Tibial nerve (tissue), 3 donors: Measurements from ENCODE around the gene PLB1.

ENCODE experiments used
- POLR2A ChIP-seq, 2 donors: fragments of 450-650 bp; IDR thresholded peaks; one replicate each; pipeline ENCODE4 v1.6.1; 2017; ENCODE audit warnings: antibody characterized with exemption in 2 of 2, mild to moderate bottlenecking in 2 of 2, moderate library complexity in 2 of 2
- TF ChIP-seq, protein P1 (sequence below), 5 experiments: fragments of 200-600 bp in 3 of 5; fragments of 450-650 bp in 2 of 5; sonication (generic) in 3 of 5; IDR thresholded peaks; one replicate each; pipeline ENCODE4 v1.5.1; 2016 to 2019; ENCODE audit warnings: antibody characterized with exemption in 5 of 5, mild to moderate bottlenecking in 3 of 5, moderate library complexity in 2 of 5

DNA sequence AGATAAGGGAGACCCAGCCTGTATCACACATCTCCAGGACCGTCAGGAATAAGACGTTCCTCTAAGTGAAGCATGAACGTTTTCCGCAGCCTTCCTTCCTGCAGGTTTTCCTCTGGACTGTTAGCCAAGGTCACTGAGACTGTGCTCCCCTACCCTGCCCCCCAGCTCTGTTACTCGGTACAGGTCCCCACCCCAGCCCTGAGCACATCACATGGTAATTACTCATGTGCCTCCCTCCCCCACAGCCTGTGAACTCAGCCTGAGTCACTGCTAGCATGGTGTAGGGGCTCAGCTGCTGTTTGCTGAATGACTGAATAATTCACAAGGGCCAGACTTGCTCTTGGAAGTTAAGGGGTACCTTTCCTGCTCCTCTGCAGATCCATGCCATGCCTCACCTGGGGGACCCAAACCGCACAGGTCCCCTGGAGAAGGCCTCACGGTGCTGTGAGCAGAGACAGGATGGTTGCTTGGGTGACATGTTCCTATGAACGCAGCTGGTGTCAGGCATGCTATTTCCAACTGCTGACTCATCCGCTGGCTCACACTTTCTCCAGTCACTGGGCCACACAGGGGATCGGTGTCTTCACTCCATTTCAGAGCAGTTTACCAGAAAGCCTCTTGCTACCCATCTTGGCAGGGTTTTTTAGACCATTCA is 88.2 kb downstream of the PLB1 start:
- TF ChIP-seq, protein P1, sequence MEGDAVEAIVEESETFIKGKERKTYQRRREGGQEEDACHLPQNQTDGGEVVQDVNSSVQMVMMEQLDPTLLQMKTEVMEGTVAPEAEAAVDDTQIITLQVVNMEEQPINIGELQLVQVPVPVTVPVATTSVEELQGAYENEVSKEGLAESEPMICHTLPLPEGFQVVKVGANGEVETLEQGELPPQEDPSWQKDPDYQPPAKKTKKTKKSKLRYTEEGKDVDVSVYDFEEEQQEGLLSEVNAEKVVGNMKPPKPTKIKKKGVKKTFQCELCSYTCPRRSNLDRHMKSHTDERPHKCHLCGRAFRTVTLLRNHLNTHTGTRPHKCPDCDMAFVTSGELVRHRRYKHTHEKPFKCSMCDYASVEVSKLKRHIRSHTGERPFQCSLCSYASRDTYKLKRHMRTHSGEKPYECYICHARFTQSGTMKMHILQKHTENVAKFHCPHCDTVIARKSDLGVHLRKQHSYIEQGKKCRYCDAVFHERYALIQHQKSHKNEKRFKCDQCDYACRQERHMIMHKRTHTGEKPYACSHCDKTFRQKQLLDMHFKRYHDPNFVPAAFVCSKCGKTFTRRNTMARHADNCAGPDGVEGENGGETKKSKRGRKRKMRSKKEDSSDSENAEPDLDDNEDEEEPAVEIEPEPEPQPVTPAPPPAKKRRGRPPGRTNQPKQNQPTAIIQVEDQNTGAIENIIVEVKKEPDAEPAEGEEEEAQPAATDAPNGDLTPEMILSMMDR (IDR thresholded peaks at IDR 0.05) = no peak
- TF ChIP-seq POLR2A (IDR thresholded peaks at IDR 0.05) = no peak
